ENCODE measurements around the gene STAT3. TPM values are rescaled to one million over a fixed set of nuclear protein-coding genes. Genes with fewer than 3 reads are reported as not detected.

STAT3 gene
- total RNA-seq, 1 experiment from 2014 or later: 40.6 TPM

Other genes starting within 250 kb of the STAT3 start
- 95.0 and 130 TPM in 2 replicates for gene RAB5C, start 233.5 kb downstream of the STAT3 start, total RNA-seq (2014; rRNA removed; shearing (Covaris generic))
- gene KCNH4, start 207.3 kb downstream of the STAT3 start, total RNA-seq (2014; rRNA removed; shearing (Covaris generic)): 0.12 TPM in 1 of 2 replicates, not detected in the other
- gene HCRT, start 203.0 kb downstream of the STAT3 start, total RNA-seq (2014; rRNA removed; shearing (Covaris generic)): not detected in 2 replicates
- 7.9 and 10.5 TPM in 2 replicates for gene GHDC, start 193.9 kb downstream of the STAT3 start, total RNA-seq (2014; rRNA removed; shearing (Covaris generic))
- gene STAT5B, start 112.1 kb downstream of the STAT3 start, total RNA-seq (2014; rRNA removed; shearing (Covaris generic)): 11.2 and 12.6 TPM in 2 replicates
- 7.8 and 23.9 TPM in 2 replicates for gene STAT5A, start 99.9 kb downstream of the STAT3 start, total RNA-seq (2014; rRNA removed; shearing (Covaris generic))
- 135 and 217 TPM in 2 replicates for gene CAVIN1, start 34.8 kb upstream of the STAT3 start, total RNA-seq (2014; rRNA removed; shearing (Covaris generic))
- 10.4 and 13.9 TPM in 2 replicates for gene ATP6V0A1, start 70.4 kb upstream of the STAT3 start, total RNA-seq (2014; rRNA removed; shearing (Covaris generic))
- 12.7 and 15.5 TPM in 2 replicates for gene NAGLU, start 147.8 kb upstream of the STAT3 start, total RNA-seq (2014; rRNA removed; shearing (Covaris generic))
- 0.68 and 1.4 TPM in 2 replicates for gene HSD17B1, start 164.5 kb upstream of the STAT3 start, total RNA-seq (2014; rRNA removed; shearing (Covaris generic))
- gene COASY, start 173.7 kb upstream of the STAT3 start, total RNA-seq (2014; rRNA removed; shearing (Covaris generic)): 13.8 and 17.8 TPM in 2 replicates
- 28.1 and 29.7 TPM in 2 replicates for gene MLX, start 178.7 kb upstream of the STAT3 start, total RNA-seq (2014; rRNA removed; shearing (Covaris generic))
- gene PSMC3IP, start 189.3 kb upstream of the STAT3 start, total RNA-seq (2014; rRNA removed; shearing (Covaris generic)): 18.7 and 25.0 TPM in 2 replicates
- 25.4 and 28.7 TPM in 2 replicates for gene RETREG3, start 220.9 kb upstream of the STAT3 start, total RNA-seq (2014; rRNA removed; shearing (Covaris generic))
- 128 and 148 TPM in 2 replicates for gene TUBG1, start 221.2 kb upstream of the STAT3 start, total RNA-seq (2014; rRNA removed; shearing (Covaris generic))

All from RPMI7951 (cell line).